MM.1S (cell line): Measurements from ENCODE around the gene ZBTB7B.

Source experiments
- DNase-seq: peaks from one replicate; pipeline ENCODE4 v3.0.0-alpha.2; 2015
- H2AFZ ChIP-seq: fragments of 300-600 bp; sonication (generic); 2 replicates; pipeline ENCODE4 v1.6.0; 2016; ENCODE audit warnings: antibody characterized with exemption, low read length
- H3F3A ChIP-seq: fragments of 300-600 bp; sonication (generic); 2 replicates; pipeline ENCODE4 v1.6.1; 2016; ENCODE audit warnings: mild to moderate bottlenecking, antibody characterized with exemption, low read length, moderate library complexity, mixed read lengths; ENCODE audit not compliant: insufficient read depth
- H3K27ac ChIP-seq: fragments of 300-600 bp; sonication (generic); 2 replicates; pipeline ENCODE4 v1.5.1; 2016; ENCODE audit warnings: mild to moderate bottlenecking, low read length
- H3K27me3 ChIP-seq: fragments of 300-600 bp; sonication (generic); replicated peaks from 2 replicates; pipeline ENCODE4 v1.6.0; 2016; ENCODE audit warnings: low read length; ENCODE audit not compliant: insufficient read depth
- H3K36me3 ChIP-seq: fragments of 300-600 bp; sonication (generic); replicated peaks from 2 replicates; pipeline ENCODE4 v1.6.1; 2016; ENCODE audit warnings: mild to moderate bottlenecking, low read length, mixed read lengths; ENCODE audit not compliant: insufficient read depth
- H3K4me1 ChIP-seq: fragments of 300-600 bp; sonication (generic); 2 replicates; pipeline ENCODE4 v1.6.1; 2016; ENCODE audit warnings: low read length, mixed read lengths
- H3K4me2 ChIP-seq: fragments of 300-600 bp; sonication (generic); 2 replicates; pipeline ENCODE4 v1.6.0; 2016; ENCODE audit warnings: low read depth, low read length
- H3K4me3 ChIP-seq: fragments of 300-600 bp; sonication (generic); 2 replicates; pipeline ENCODE4 v1.5.1; 2016; ENCODE audit warnings: low read length, mixed read lengths
- H3K79me2 ChIP-seq: fragments of 300-600 bp; sonication (generic); 2 replicates; pipeline ENCODE4 v1.6.1; 2016; ENCODE audit warnings: mixed run types, low read length, mixed read lengths
- H3K9ac ChIP-seq: fragments of 300-600 bp; sonication (generic); 2 replicates; pipeline ENCODE4 v1.6.1; 2016; ENCODE audit warnings: low read length, mixed read lengths
- H3K9me2 ChIP-seq: fragments of 300-600 bp; sonication (generic); replicated peaks from 2 replicates; pipeline ENCODE4 v1.6.1; 2016; ENCODE audit warnings: mild to moderate bottlenecking, low read length, mixed read lengths; ENCODE audit not compliant: insufficient read depth
- H3K9me3 ChIP-seq: fragments of 300-600 bp; sonication (generic); replicated peaks from 2 replicates; pipeline ENCODE4 v1.6.1; 2016; ENCODE audit warnings: mild to moderate bottlenecking, low read length, mixed read lengths; ENCODE audit not compliant: insufficient read depth
- H4K20me1 ChIP-seq: fragments of 300-600 bp; sonication (generic); 2 replicates; pipeline ENCODE4 v1.6.1; 2016; ENCODE audit warnings: mild to moderate bottlenecking, low read length, moderate library complexity, mixed read lengths; ENCODE audit not compliant: insufficient read depth
- CTCF ChIP-seq: fragments of 300-600 bp; sonication (generic); IDR thresholded peaks from 2 replicates; pipeline ENCODE4 v1.5.1; 2016; ENCODE audit warnings: antibody characterized with exemption, low read length, mixed read lengths
- EZH2 ChIP-seq: fragments of 300-600 bp; sonication (generic); optimal IDR thresholded peaks from 2 replicates; pipeline ENCODE3; 2017; ENCODE audit warnings: low read depth, mild to moderate bottlenecking, antibody characterized with exemption, low read length, mixed read lengths
- EZH2phosphoT487 ChIP-seq: fragments of 300-600 bp; sonication (generic); IDR thresholded peaks from 2 replicates; pipeline ENCODE4 v1.6.1; 2018; ENCODE audit warnings: antibody characterized with exemption, low read length

The ZBTB7B gene

GRCh38 chr1:155042789-155043188 is 40.2 kb downstream of the ZBTB7B start:
- peaks cover 39% of the 10 kb centered on the region for H3K4me1 ChIP-seq
- H3K9ac ChIP-seq: no peak overlapping the region
- H3K27me3 ChIP-seq: no peaks in the 10 kb centered on the region
- H3K27ac ChIP-seq: no peak overlapping the region
- H3K4me3 ChIP-seq: no peak overlapping the region
- H3K9me3 ChIP-seq: no peaks in the 10 kb centered on the region
- H3K79me2 ChIP-seq: no peaks in the 10 kb centered on the region
- H2AFZ ChIP-seq: no peak overlapping the region
- H4K20me1 ChIP-seq: no peaks in the 10 kb centered on the region
- H3K36me3 ChIP-seq: no peaks in the 10 kb centered on the region
- peaks cover 10% of the 10 kb centered on the region for H3F3A ChIP-seq
- TF ChIP-seq CTCF (no peak), EZH2phosphoT487 (no peak), EZH2 (no peak)
- H3K4me2 ChIP-seq: no peak overlapping the region
- no peak for DNase-seq
- H3K9me2 ChIP-seq: no peaks in the 10 kb centered on the region

GRCh38 chr1:155043301-155043702 is 40.7 kb downstream of the ZBTB7B start:
- Histone ChIP-seq H3K4me2 (peak overlapping the region; percentile 64), H3K79me2 (no peaks in the 10 kb centered on the region), H3K27me3 (no peaks in the 10 kb centered on the region), H3K4me1 (peaks cover 36% of the 10 kb centered on the region), H2AFZ (peak overlapping the region; percentile 75), H3K36me3 (no peaks in the 10 kb centered on the region), H3K4me3 (no peak overlapping the region), H3K9ac (no peak overlapping the region), H3K9me2 (no peaks in the 10 kb centered on the region), H3K27ac (no peak overlapping the region), H3F3A (peaks cover 10% of the 10 kb centered on the region), H4K20me1 (no peaks in the 10 kb centered on the region), H3K9me3 (no peaks in the 10 kb centered on the region)
- TF ChIP-seq EZH2 (no peak), CTCF (no peak), EZH2phosphoT487 (no peak)
- DNase-seq: no peak

GRCh38 chr1:155043793-155044192 is 41.2 kb downstream of the ZBTB7B start:
- H2AFZ ChIP-seq: peak overlapping the region; percentile 75
- peak overlapping the region; percentile 8; the same call in 1 of the 2 replicates for H3K9ac ChIP-seq
- peaks cover 6% of the 10 kb centered on the region for H3F3A ChIP-seq
- no peaks in the 10 kb centered on the region for H3K9me2 ChIP-seq
- no peaks in the 10 kb centered on the region for H3K36me3 ChIP-seq
- H4K20me1 ChIP-seq: no peaks in the 10 kb centered on the region
- TF ChIP-seq EZH2: no peak
- TF ChIP-seq EZH2phosphoT487: no peak
- no peak; the same call in 1 of the 2 replicates for TF ChIP-seq CTCF
- no peak for DNase-seq
- no peak overlapping the region for H3K27ac ChIP-seq
- H3K4me3 ChIP-seq: no peak overlapping the region; the same call in 1 of the 2 replicates
- H3K79me2 ChIP-seq: no peaks in the 10 kb centered on the region
- peaks cover 31% of the 10 kb centered on the region for H3K4me1 ChIP-seq
- peak overlapping the region; percentile 64 for H3K4me2 ChIP-seq
- H3K9me3 ChIP-seq: no peaks in the 10 kb centered on the region
- H3K27me3 ChIP-seq: no peaks in the 10 kb centered on the region
